Ascending aorta (tissue), 2 donors: ENCODE measurements around the gene PHACTR3. TPM values are rescaled to one million over a fixed set of nuclear protein-coding genes. Genes with fewer than 3 reads are reported as not detected.

Experiments
- DNase-seq, 2 donors: peaks; one replicate each; pipeline ENCODE4 v3.0.0-alpha.2; 2019; ENCODE audit warnings: low spot score in 2 of 2
- H3K27ac ChIP-seq, 2 donors: fragments of 200-600 bp; sonication (generic); one replicate each; pipeline ENCODE4 v1.5.1; 2016 to 2017; ENCODE audit warnings: mild to moderate bottlenecking in 1 of 2
- H3K27me3 ChIP-seq: fragments of 200-600 bp; sonication (generic); one replicate; pipeline ENCODE4 v1.5.1; 2017
- H3K36me3 ChIP-seq, 2 donors: fragments of 200-600 bp; sonication (generic); one replicate each; pipeline ENCODE4 v1.5.1; 2016
- H3K4me1 ChIP-seq, 2 donors: fragments of 200-600 bp; sonication (generic); one replicate each; pipeline ENCODE4 v1.5.1; 2016 to 2017; ENCODE audit warnings: mild to moderate bottlenecking in 1 of 2
- H3K4me3 ChIP-seq, 2 donors: fragments of 200-600 bp; sonication (generic); one replicate each; pipeline ENCODE4 v1.5.1; 2016 to 2017; ENCODE audit warnings: mild to moderate bottlenecking in 1 of 2
- H3K9me3 ChIP-seq, 2 donors: fragments of 200-600 bp; sonication (generic); one replicate each; pipeline ENCODE4 v1.5.1; 2016
- intact Hi-C: fragments of 100-400 bp; cut with DNase I; formaldehyde crosslinking; loops from one replicate; pipeline ENCODE4 v1.15.1; 2023
- total RNA-seq: library from RNA; depleted of rRNA; stranded (reverse); fragments of >200 nt; gene quantifications from one replicate; pipeline ENCODE4 v1.1.0, GENCODE V29; 2016
- TF ChIP-seq, protein P1 (sequence below), 3 experiments: fragments of 200-600 bp in 2 of 3; fragments of 450-650 bp in 1 of 3; sonication (generic) in 2 of 3; IDR thresholded peaks; one replicate each; pipeline ENCODE4 v1.5.1; 2016 to 2019; ENCODE audit warnings: antibody characterized with exemption in 3 of 3, mild to moderate bottlenecking in 1 of 3, moderate library complexity in 1 of 3

Gene PHACTR3
- total RNA-seq, 1 donor from 2014 or later = not detected

GRCh38 chr20:59667131-59667530 lies 62.8 kb downstream of the PHACTR3 start:
- no peak overlapping the region for H3K4me3 ChIP-seq
- no peaks in the 10 kb centered on the region for H3K36me3 ChIP-seq
- no peak for DNase-seq
- no peak overlapping the region for H3K27ac ChIP-seq
- no peaks in the 10 kb centered on the region for H3K9me3 ChIP-seq
- no peaks in the 10 kb centered on the region for H3K27me3 ChIP-seq
- H3K4me1 ChIP-seq = no peaks in the 10 kb centered on the region
- TF ChIP-seq, protein P1, sequence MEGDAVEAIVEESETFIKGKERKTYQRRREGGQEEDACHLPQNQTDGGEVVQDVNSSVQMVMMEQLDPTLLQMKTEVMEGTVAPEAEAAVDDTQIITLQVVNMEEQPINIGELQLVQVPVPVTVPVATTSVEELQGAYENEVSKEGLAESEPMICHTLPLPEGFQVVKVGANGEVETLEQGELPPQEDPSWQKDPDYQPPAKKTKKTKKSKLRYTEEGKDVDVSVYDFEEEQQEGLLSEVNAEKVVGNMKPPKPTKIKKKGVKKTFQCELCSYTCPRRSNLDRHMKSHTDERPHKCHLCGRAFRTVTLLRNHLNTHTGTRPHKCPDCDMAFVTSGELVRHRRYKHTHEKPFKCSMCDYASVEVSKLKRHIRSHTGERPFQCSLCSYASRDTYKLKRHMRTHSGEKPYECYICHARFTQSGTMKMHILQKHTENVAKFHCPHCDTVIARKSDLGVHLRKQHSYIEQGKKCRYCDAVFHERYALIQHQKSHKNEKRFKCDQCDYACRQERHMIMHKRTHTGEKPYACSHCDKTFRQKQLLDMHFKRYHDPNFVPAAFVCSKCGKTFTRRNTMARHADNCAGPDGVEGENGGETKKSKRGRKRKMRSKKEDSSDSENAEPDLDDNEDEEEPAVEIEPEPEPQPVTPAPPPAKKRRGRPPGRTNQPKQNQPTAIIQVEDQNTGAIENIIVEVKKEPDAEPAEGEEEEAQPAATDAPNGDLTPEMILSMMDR (IDR thresholded peaks at IDR 0.05) = no peak
- intact Hi-C loops = no loop called here

DNA sequence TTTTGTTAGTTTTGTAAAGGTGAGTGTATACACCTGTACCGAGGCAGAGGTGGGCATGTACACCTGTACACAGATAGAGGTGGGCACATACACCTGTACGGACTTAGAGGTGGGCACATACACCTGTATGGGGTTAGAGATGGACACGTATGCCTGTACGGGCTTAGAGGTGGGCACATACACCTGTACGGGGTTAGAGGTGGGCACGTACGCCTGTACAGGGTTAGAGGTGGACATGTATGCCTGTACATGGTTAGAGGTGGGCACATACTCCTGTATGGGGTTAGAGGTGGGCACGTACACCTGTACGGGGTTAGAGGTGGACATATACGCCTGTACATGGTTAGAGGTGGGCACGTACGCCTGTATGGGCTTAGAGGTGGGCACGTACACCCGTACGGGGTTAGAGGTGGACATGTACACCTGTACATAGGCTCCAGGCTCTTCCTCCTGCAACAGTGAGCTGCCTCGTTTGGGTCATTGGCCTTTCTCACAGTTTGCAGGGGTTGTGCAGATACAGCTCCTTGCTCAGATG lies 63.7 kb downstream of the PHACTR3 start:
- no peaks in the 10 kb centered on the region for H3K27me3 ChIP-seq
- H3K36me3 ChIP-seq = no peaks in the 10 kb centered on the region
- no peak overlapping the region for H3K4me3 ChIP-seq
- TF ChIP-seq, protein P1 (IDR thresholded peaks at IDR 0.05) = no peak
- no peaks in the 10 kb centered on the region for H3K4me1 ChIP-seq
- intact Hi-C loops = no loop called here
- no peak overlapping the region for H3K27ac ChIP-seq
- H3K9me3 ChIP-seq = no peaks in the 10 kb centered on the region
- no peak for DNase-seq

DNA sequence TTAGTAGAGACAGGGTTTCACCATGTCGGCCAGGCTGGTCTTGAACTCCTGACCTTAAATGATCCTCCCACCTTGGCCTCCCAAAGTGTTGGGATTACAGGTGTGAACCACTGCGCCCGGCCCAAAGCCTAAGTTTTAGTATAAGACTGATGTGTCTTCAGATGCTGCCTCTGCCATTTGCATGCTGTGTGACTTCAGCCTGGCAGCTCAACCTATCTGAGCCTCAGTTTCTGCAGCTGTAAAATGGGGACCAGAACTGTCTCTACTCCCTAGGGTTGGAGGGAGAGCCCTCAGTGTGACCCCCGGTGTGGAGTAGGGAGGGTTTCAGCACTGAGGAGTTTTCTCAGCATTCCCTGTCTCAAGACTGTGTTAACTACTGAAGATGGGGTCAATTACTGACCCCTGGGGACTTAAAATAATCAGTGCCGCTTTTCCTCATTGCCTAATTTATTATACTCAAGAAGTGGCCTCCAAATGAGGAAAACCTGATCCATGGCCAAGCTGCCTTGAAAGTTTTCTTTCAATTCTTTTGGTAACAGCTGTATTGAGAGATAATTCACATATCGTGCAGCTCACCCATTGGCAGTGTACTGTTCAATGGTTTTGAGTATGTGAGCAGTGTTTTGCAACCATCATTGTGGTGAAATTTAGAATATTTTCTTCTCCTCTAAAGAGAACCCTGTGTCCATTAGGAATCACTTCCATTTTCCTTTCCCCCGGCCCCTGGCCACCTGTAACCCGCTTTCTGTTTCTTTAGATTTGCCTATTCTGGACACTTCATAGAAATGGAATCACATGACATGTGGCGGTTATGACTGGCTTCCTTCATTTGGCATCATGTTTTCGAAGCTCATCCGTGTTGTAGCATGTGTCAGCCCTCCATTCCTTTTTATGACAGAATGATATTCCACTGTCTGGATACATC lies 64.8 kb downstream of the PHACTR3 start:
- Histone ChIP-seq H3K4me3 (no peak overlapping the region), H3K27ac (no peak overlapping the region), H3K36me3 (no peaks in the 10 kb centered on the region), H3K27me3 (no peaks in the 10 kb centered on the region), H3K4me1 (no peaks in the 10 kb centered on the region), H3K9me3 (no peaks in the 10 kb centered on the region)
- intact Hi-C loops = no loop called here
- DNase-seq = no peak
- TF ChIP-seq, protein P1 (IDR thresholded peaks at IDR 0.05) = no peak

DNA sequence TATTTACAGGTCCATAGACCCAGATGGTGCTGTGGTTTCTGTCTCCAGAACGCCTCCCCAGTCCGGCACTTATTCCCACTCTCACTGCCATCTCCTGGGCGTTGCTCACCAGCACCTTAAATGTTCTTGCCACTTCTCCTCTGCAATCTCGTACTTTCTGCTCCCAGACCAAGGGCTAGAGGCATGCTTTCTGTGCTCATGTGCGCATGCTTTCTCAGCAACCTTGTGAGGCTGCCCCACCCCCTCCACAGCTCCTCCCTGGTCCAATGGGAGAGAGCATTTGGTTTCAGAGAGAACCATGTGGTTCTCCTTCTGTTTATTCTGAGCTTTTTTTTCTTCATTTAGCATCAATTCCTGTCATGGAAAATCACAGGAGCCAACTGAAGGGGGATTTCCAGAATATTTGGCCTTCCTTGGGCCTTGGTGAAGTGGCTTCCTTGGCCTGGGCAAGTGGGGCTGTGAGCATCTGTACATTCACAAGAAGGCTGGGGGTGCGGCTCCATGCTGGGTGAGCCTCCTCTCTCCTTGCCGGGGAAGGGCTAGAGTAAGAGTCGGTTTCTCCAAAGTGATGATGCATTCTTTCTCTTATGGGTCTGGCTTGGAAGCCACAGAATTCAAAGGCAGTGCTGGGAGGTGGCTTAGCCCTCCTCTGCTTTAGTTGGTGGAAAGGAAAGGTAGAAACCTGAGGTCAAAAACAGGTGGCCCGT lies 66.6 kb downstream of the PHACTR3 start:
- Histone ChIP-seq H3K4me1 (no peaks in the 10 kb centered on the region), H3K9me3 (no peaks in the 10 kb centered on the region), H3K27ac (no peak overlapping the region), H3K4me3 (no peak overlapping the region), H3K27me3 (no peaks in the 10 kb centered on the region), H3K36me3 (no peaks in the 10 kb centered on the region)
- DNase-seq = no peak
- intact Hi-C loops = no loop called here
- TF ChIP-seq, protein P1 (IDR thresholded peaks at IDR 0.05) = no peak

- Histone ChIP-seq H3K27ac (no peak overlapping the region), H3K36me3 (no peaks in the 10 kb centered on the region), H3K4me1 (no peaks in the 10 kb centered on the region), H3K27me3 (no peaks in the 10 kb centered on the region), H3K4me3 (no peak overlapping the region), H3K9me3 (no peaks in the 10 kb centered on the region)
- TF ChIP-seq, protein P1 (IDR thresholded peaks at IDR 0.05) = no peak
- intact Hi-C loops = no loop called here
- no peak for DNase-seq
These were observed 67.5 kb downstream of the PHACTR3 start for GRCh38 chr20:59671661-59672471.
